Activated T-cell treated with anti-CD3 and anti-CD28 coated beads for 4 hours (primary cell): ENCODE data around the gene RAD9A.

Experiments
- DNase-seq: peaks from one replicate; pipeline ENCODE4 v3.0.0-alpha.2; 2020

RAD9A gene

GRCh38 chr11:67357831-67358670 is 33.7 kb upstream of the RAD9A start:
- no peak for DNase-seq

GRCh38 chr11:67364169-67364568 is 27.6 kb upstream of the RAD9A start:
- DNase-seq: no peak

- no peak for DNase-seq
Measured at GRCh38 chr11:67364783-67365722, 26.7 kb upstream of the RAD9A start.

- DNase-seq: no peak
Measured at GRCh38 chr11:67365736-67366444, 25.9 kb upstream of the RAD9A start.

- no peak for DNase-seq
Measured at GRCh38 chr11:67366546-67366945, 25.2 kb upstream of the RAD9A start.

- DNase-seq: no peak
Measured at GRCh38 chr11:67366961-67367760, 24.6 kb upstream of the RAD9A start.

GRCh38 chr11:67367761-67368227 is 24.0 kb upstream of the RAD9A start:
- DNase-seq: no peak

- no peak for DNase-seq
Measured at GRCh38 chr11:67368621-67369020, 23.2 kb upstream of the RAD9A start.

- no peak for DNase-seq
Measured at GRCh38 chr11:67369275-67369674, 22.5 kb upstream of the RAD9A start.

GRCh38 chr11:67369801-67370284 is 21.9 kb upstream of the RAD9A start:
- no peak for DNase-seq

- DNase-seq: no peak
Measured at GRCh38 chr11:67370351-67371076, 21.3 kb upstream of the RAD9A start.

- DNase-seq: no peak
Measured at GRCh38 chr11:67371189-67371910, 20.4 kb upstream of the RAD9A start.

- no peak for DNase-seq
Measured at GRCh38 chr11:67371911-67372320, 19.9 kb upstream of the RAD9A start.

- no peak for DNase-seq
Measured at GRCh38 chr11:67372321-67372992, 19.3 kb upstream of the RAD9A start.

GRCh38 chr11:67372993-67373647 is 18.7 kb upstream of the RAD9A start, which contains the start of gene CLCF1:
TSS of gene CLCF1 (minus strand) at chr11:67373598. CDS start at chr11:67373539, 59 bp downstream.
- DNase-seq: no peak

- DNase-seq: peak; percentile 61
Measured at GRCh38 chr11:67373648-67374570, 17.9 kb upstream of the RAD9A start.

GRCh38 chr11:67374571-67375281 is 17.1 kb upstream of the RAD9A start:
- no peak for DNase-seq
